Right atrium auricular region (tissue), 2 donors: Measurements from ENCODE around the gene CEP44. TPM values are rescaled to one million over a fixed set of nuclear protein-coding genes. Genes with fewer than 3 reads are reported as not detected.
A peak's percentile ranks its signal among the peaks of the same experiment; 100 is the strongest.

Experiments used
- DNase-seq: peaks from one replicate; pipeline ENCODE4 v3.0.0-alpha.2; 2019; ENCODE audit warnings: low spot score
- H3K27ac ChIP-seq, 2 donors: fragments of 200-600 bp; sonication (generic); 1 replicate in 1 of 2; 2 replicates in 1 of 2; pipeline ENCODE4 v1.5.1; 2016 to 2019
- H3K27me3 ChIP-seq, 2 donors: fragments of 200-600 bp; sonication (generic); one replicate each; pipeline versions ENCODE4 v1.5.1 to v1.6.0; 2017 to 2019
- H3K36me3 ChIP-seq: fragments of 200-600 bp; sonication (generic); one replicate; pipeline ENCODE4 v1.5.1; 2016
- H3K4me1 ChIP-seq, 2 donors: fragments of 200-600 bp; sonication (generic); one replicate each; pipeline versions ENCODE4 v1.5.1 to v1.6.0; 2017 to 2019
- H3K4me3 ChIP-seq, 2 donors: fragments of 200-600 bp; sonication (generic); 1 replicate in 1 of 2; 2 replicates in 1 of 2; pipeline ENCODE4 v1.5.1; 2017 to 2019; ENCODE audit warnings: mild to moderate bottlenecking in 1 of 2, moderate library complexity in 1 of 2
- H3K9me3 ChIP-seq, 2 donors: fragments of 200-600 bp; sonication (generic); one replicate each; pipeline ENCODE4 v1.5.1; 2019
- CTCF ChIP-seq, 2 donors: fragments of 200-600 bp; sonication (generic); IDR thresholded peaks; one replicate each; pipeline ENCODE4 v1.5.1; 2019; ENCODE audit warnings: antibody characterized with exemption in 2 of 2
- total RNA-seq, 2 donors: library from RNA; depleted of rRNA; stranded (reverse); fragments of >200 nt; gene quantifications; one replicate each; pipeline ENCODE4 v1.1.0, GENCODE V29; 2016

CEP44 gene
- total RNA-seq, 2 donors from 2014 or later = 11.4 to 11.6 TPM

- no peaks in the 10 kb centered on the region for H3K4me1 ChIP-seq
- DNase-seq = no peak
- TF ChIP-seq CTCF (IDR thresholded peaks at IDR 0.05) = no peak
- no peak overlapping the region for H3K27ac ChIP-seq
- H3K36me3 ChIP-seq = no peaks in the 10 kb centered on the region
- no peak overlapping the region for H3K4me3 ChIP-seq
- no peaks in the 10 kb centered on the region for H3K27me3 ChIP-seq
- no peaks in the 10 kb centered on the region for H3K9me3 ChIP-seq
Measured at GRCh38 chr4:174316954-174317353, 33.2 kb downstream of the CEP44 start.

DNA sequence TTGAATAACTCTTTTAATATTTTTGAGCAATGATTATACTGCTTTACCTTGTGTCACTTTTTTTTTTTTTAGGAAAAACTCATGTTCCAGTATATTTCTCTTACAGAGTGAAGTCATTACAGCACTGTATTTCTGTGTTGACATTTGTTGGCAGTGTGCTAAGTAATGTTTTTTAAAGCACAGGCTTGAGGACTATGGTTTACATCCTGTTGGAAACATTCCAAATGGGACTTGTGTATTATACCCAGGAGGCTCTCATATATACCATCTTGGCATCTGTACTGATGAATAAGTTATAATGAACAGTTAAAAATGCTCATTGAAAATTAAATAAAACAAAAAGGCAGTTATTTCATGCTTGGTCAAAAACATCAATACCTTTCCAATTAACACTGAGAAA lies 33.8 kb downstream of the CEP44 start:
- H3K4me1 ChIP-seq = no peaks in the 10 kb centered on the region
- no peak for DNase-seq
- no peaks in the 10 kb centered on the region for H3K36me3 ChIP-seq
- H3K4me3 ChIP-seq = no peak overlapping the region
- no peak overlapping the region for H3K27ac ChIP-seq
- no peaks in the 10 kb centered on the region for H3K9me3 ChIP-seq
- no peak for TF ChIP-seq CTCF (IDR thresholded peaks at IDR 0.05)
- no peaks in the 10 kb centered on the region for H3K27me3 ChIP-seq

DNA sequence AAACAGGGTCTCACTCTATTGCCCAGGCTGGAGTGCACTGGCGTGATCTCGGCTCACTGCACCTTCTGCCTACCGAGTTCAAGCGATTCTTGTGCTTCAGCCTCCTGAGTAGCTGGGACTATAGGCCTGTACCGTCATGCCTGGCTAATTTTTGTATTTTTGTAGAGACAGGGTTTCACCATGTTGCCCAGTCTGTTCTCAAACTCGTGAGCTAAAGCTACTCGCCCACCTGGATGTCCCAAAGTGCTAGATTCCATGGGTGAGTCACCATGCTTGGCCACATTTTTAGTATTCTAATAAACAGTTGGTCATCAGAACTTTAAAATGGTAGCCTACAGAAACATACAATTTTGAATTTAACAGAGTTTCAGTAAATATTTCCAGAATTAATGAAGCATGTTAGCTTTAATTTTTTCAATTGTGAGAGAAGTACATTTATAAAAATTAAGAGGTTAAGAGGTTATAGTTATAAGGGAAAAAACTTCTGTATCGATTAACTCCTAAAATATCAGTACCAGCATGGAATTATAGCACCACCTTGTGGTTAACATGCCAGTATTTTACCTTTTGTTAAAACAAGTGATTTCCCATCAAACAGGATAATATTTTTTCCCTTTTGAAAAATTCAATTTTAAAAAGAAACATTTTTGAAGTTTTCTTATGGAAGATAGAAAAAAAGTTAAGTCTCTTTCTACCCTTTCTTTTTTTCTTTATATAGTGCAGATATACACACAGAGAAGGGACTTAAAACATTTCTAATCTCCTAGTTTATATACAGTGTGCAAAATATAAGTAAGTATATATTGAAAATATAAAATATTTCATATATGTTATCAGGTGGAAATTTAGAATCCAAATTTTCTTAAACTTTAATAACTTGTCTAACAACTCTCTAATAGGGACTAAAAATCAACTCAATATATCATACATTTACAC lies 35.4 kb downstream of the CEP44 start:
- Histone ChIP-seq H3K4me3 (no peak overlapping the region), H3K27me3 (no peaks in the 10 kb centered on the region), H3K4me1 (no peaks in the 10 kb centered on the region), H3K36me3 (no peaks in the 10 kb centered on the region), H3K27ac (no peak overlapping the region), H3K9me3 (no peaks in the 10 kb centered on the region)
- DNase-seq = no peak
- peak; percentile 59 to 84 for TF ChIP-seq CTCF (IDR thresholded peaks at IDR 0.05)

DNA sequence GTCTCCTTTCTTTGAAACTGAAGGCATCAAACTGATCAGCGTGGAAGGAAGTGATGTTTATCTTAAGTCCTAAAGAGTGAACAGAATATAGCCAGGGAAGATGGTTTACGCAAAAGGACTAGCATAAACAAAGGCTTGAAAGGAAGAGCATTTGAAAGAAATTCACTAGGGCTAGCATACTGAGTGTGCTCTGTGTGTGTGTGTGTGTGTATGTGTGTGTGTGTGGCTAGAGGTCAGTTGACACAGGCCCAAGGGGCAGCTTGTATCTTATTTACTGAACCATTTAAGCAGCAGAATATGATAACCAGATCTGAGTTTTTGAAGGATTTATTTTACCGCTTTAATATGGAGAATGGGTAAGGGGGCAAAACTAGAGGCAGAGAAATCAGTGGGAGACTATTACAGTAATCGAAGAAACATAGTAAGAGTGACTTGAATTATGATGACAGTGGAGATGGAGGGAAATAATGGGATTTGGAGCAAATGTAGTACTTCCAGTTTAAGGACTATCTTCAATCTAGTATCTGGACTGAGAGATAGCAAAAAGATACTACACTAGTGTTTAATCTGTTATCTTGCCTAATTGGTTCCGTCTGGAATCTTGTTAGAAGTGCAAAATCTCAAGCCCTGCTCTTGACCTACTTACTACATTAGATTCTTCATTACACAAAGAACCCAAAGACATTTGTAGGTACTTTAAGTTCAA lies 36.9 kb downstream of the CEP44 start:
- TF ChIP-seq CTCF (IDR thresholded peaks at IDR 0.05) = no peak
- DNase-seq = no peak
- Histone ChIP-seq H3K4me1 (no peaks in the 10 kb centered on the region), H3K9me3 (no peaks in the 10 kb centered on the region), H3K36me3 (no peaks in the 10 kb centered on the region), H3K4me3 (no peak overlapping the region), H3K27ac (no peak overlapping the region), H3K27me3 (no peaks in the 10 kb centered on the region)

- H3K36me3 ChIP-seq = no peaks in the 10 kb centered on the region
- H3K9me3 ChIP-seq = no peaks in the 10 kb centered on the region
- H3K27ac ChIP-seq = no peak overlapping the region
- TF ChIP-seq CTCF (IDR thresholded peaks at IDR 0.05) = no peak
- no peaks in the 10 kb centered on the region for H3K27me3 ChIP-seq
- H3K4me3 ChIP-seq = no peak overlapping the region
- H3K4me1 ChIP-seq = no peaks in the 10 kb centered on the region
- no peak for DNase-seq
Measured at GRCh38 chr4:174324236-174324635, 40.5 kb downstream of the CEP44 start.
